ENCODE measurements around the gene GMPS.
"Not testable (repeated sequence)": the region's sequence is repeated elsewhere in the genome, so short reads cannot be mapped to it uniquely, and the experiment has no call there.

GMPS gene

GRCh38 chr3:155870133-155870944, at the start of gene GMPS:
TSS of gene GMPS (plus strand) at chr3:155870650. CDS start at chr3:155870871, 221 bp downstream.
- Mint-ChIP-seq H3K27me3 (no peaks in the 10 kb centered on the region), H3K36me3 (ENCODE audit: insufficient read depth) (peaks cover 2% of the 10 kb centered on the region), H3K4me3 (peak within 1 kb of the TSS; percentile 95), H3K4me1 (peaks cover 24% of the 10 kb centered on the region), H3K9me3 (no peaks in the 10 kb centered on the region), H3K27ac (ENCODE audit: low read depth) (peak within 1 kb of the TSS; percentile 95)
- peak; percentile 89 for ATAC-seq (replicated peaks; ENCODE audit: extremely low read depth, poor library complexity, severe bottlenecking)
- DNase-seq (ENCODE audit: low spot score in 2 of 2), result peak; percentile 94 to 96

- H3K27me3 Mint-ChIP-seq; H3K4me3 Mint-ChIP-seq; H3K4me1 Mint-ChIP-seq; ATAC-seq (replicated peaks; ENCODE audit: extremely low read depth, poor library complexity, severe bottlenecking); H3K27ac Mint-ChIP-seq (ENCODE audit: low read depth); H3K9me3 Mint-ChIP-seq; DNase-seq (ENCODE audit: low spot score in 2 of 2): not testable (repeated sequence)
- H3K36me3 Mint-ChIP-seq (ENCODE audit: insufficient read depth), result peaks cover 25% of the 10 kb centered on the region
Observed at GRCh38 chr3:155828490-155829098, 41.9 kb upstream of the GMPS start.

- peaks cover 17% of the 10 kb centered on the region for H3K36me3 Mint-ChIP-seq (ENCODE audit: insufficient read depth)
- H3K4me1 Mint-ChIP-seq, result peaks cover 7% of the 10 kb centered on the region
- no peak overlapping the region for H3K4me3 Mint-ChIP-seq
- no peaks in the 10 kb centered on the region for H3K9me3 Mint-ChIP-seq
- ATAC-seq (replicated peaks; ENCODE audit: extremely low read depth, poor library complexity, severe bottlenecking) (no peak), DNase-seq (ENCODE audit: low spot score in 2 of 2) (no peak)
- H3K27ac Mint-ChIP-seq (ENCODE audit: low read depth), result no peak overlapping the region
- H3K27me3 Mint-ChIP-seq, result no peaks in the 10 kb centered on the region
Observed at GRCh38 chr3:155835341-155836071, 34.9 kb upstream of the GMPS start.

DNA sequence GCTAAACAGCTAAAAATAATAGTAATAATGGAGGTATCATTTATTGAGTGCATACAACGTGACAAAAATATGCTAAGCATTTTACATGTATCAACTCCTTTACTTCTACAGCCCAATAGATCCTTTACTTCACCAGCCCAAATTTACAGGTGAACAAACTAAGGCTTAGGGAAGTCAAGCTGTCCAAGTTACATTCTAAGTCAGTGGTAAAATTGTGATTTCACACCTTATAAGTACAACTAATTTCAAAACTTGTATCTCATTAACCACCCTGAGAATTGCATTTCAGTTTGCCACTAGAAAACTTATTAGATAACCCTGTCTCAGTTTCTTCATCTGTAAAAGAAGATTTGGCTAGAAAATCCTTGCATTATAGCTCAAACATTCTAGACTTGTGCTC, 26.9 kb upstream of the GMPS start:
- Mint-ChIP-seq H3K4me1 (peaks cover 31% of the 10 kb centered on the region), H3K27me3 (no peaks in the 10 kb centered on the region), H3K9me3 (no peaks in the 10 kb centered on the region), H3K27ac (ENCODE audit: low read depth) (no peak overlapping the region), H3K4me3 (no peak overlapping the region), H3K36me3 (ENCODE audit: insufficient read depth) (peaks cover 8% of the 10 kb centered on the region)
- ATAC-seq (replicated peaks; ENCODE audit: extremely low read depth, poor library complexity, severe bottlenecking), result no peak
- no peak for DNase-seq (ENCODE audit: low spot score in 2 of 2)

GRCh38 chr3:155846119-155846518, 24.3 kb upstream of the GMPS start:
- no peak overlapping the region for H3K27ac Mint-ChIP-seq (ENCODE audit: low read depth)
- H3K27me3 Mint-ChIP-seq, result no peaks in the 10 kb centered on the region
- peaks cover 27% of the 10 kb centered on the region for H3K4me1 Mint-ChIP-seq
- no peak overlapping the region for H3K4me3 Mint-ChIP-seq
- H3K9me3 Mint-ChIP-seq, result no peaks in the 10 kb centered on the region
- DNase-seq (ENCODE audit: low spot score in 2 of 2), result no peak
- ATAC-seq (replicated peaks; ENCODE audit: extremely low read depth, poor library complexity, severe bottlenecking), result no peak
- peaks cover 10% of the 10 kb centered on the region for H3K36me3 Mint-ChIP-seq (ENCODE audit: insufficient read depth)

DNA sequence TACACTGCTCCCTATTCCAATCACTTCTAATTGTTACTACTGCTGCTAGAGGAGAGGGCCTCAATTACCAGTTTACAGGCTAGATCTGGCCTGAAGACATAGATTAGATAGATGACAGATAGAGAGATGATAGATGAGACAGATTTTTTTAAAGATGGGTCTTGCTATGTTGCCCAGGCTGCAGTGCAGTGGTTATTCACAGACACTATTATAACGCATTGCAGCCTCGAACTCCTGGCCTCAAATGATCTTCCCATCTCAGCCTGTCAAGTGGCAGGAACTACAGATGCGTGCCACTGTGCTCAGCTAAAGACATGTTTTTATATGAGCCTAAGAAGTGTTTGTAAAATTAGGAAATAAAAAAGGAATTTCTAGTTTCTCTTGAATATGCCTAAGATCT, 22.5 kb upstream of the GMPS start:
- Mint-ChIP-seq H3K27me3 (no peaks in the 10 kb centered on the region), H3K4me1 (peaks cover 41% of the 10 kb centered on the region), H3K4me3 (peak overlapping the region; percentile 51), H3K27ac (ENCODE audit: low read depth) (no peak overlapping the region), H3K36me3 (ENCODE audit: insufficient read depth) (peaks cover 11% of the 10 kb centered on the region), H3K9me3 (no peaks in the 10 kb centered on the region)
- ATAC-seq (replicated peaks; ENCODE audit: extremely low read depth, poor library complexity, severe bottlenecking), result no peak
- no peak for DNase-seq (ENCODE audit: low spot score in 2 of 2)

DNA sequence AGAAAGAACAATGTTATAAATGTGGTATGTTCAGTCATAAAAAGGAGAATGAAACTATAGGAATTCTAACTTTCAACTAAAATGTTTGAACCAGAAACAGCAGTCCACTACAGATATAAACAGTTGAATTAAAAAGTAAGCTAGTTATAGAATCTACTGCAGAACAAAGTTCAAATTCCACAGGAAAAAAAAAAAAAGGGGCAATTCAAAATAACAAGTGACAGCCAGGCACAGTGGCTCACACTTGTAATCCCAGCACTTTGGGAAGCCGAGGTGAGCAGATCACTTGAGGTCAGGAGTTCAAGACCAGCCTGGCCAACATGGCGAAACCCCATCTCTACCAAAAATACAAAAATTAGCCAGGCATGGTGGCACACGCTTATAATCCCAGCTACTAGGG, 21.0 kb upstream of the GMPS start:
- H3K36me3 Mint-ChIP-seq (ENCODE audit: insufficient read depth), result peaks cover 18% of the 10 kb centered on the region
- H3K9me3 Mint-ChIP-seq; ATAC-seq (replicated peaks; ENCODE audit: extremely low read depth, poor library complexity, severe bottlenecking); H3K27me3 Mint-ChIP-seq; H3K27ac Mint-ChIP-seq (ENCODE audit: low read depth); DNase-seq (ENCODE audit: low spot score in 2 of 2): not testable (repeated sequence)
- H3K4me3 Mint-ChIP-seq, result peak overlapping the region; percentile 45
- H3K4me1 Mint-ChIP-seq, result peaks cover 44% of the 10 kb centered on the region

DNA sequence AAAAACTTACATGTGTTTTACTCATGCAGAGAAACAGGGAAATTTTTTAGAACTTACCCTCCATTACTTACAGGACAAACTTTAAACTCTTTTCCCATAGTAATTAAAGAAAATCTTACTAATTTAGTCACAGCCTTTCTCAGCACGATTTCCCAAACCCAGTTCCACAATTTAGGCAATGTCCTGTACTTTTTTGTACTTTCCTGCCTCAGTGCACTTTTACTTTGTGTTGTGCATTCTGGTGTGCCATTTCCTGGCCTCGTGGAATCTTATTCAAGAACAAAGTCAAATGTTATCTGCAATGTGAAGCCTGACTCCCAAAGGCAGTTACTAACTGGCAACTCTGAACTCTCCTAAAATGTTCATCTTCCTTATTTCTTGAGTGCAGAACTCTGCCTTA, 18.1 kb upstream of the GMPS start:
- H3K9me3 Mint-ChIP-seq, result no peaks in the 10 kb centered on the region
- peaks cover 40% of the 10 kb centered on the region for H3K4me1 Mint-ChIP-seq
- DNase-seq (ENCODE audit: low spot score in 2 of 2), result no peak
- H3K27me3 Mint-ChIP-seq, result no peaks in the 10 kb centered on the region
- H3K36me3 Mint-ChIP-seq (ENCODE audit: insufficient read depth), result peaks cover 22% of the 10 kb centered on the region
- ATAC-seq (replicated peaks; ENCODE audit: extremely low read depth, poor library complexity, severe bottlenecking), result no peak
- H3K27ac Mint-ChIP-seq (ENCODE audit: low read depth), result peak overlapping the region; percentile 99
- peak overlapping the region; percentile 95 for H3K4me3 Mint-ChIP-seq

DNA sequence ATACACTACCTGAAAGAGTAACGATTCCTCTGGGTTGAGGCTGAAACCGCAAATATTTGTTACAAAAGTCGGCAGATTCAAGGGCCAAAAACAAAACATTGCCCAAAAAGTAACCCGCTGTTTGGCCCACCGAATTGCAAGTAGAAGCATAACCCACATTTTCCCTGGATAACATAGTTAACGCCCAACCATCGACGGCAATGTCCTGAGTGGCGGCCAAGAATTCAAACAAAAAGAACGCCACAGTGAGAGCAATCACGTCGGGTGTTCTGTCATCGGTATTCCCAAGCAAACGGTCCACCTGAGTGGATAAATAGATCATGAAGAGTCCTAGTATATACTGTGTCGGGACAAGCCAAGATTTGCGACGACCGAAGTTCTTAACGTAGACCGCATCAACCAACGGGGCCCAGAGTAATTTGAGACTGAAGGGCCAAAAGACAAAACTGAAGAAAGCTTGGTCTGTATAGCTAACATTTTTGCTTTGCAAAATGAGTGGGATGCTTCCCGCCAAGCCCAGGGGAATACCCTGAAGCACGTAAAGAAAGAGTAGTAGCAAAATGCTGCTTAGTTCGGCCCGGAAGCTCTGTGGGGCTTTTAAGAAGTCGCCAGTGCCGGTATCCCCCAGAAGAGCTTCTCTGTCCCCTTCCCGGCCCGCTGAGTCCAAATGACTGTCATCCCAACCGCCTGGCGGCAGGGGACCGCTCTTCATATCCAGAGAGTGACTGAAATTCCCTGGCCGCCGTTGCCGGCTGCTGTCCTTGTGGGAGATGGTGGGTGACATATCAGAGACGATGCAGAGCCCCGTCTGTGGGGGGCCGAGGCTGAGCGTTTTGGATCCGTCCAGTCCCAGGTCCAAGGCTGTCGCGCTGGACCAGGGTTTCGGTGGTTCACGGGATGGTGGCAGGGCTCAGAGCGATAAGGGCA, 17.0 kb upstream of the GMPS start:
- Mint-ChIP-seq H3K36me3 (ENCODE audit: insufficient read depth) (peaks cover 19% of the 10 kb centered on the region), H3K4me1 (peaks cover 34% of the 10 kb centered on the region), H3K27ac (ENCODE audit: low read depth) (peak overlapping the region; percentile 99), H3K4me3 (peak overlapping the region; percentile 95), H3K27me3 (no peaks in the 10 kb centered on the region), H3K9me3 (no peaks in the 10 kb centered on the region)
- ATAC-seq (replicated peaks; ENCODE audit: extremely low read depth, poor library complexity, severe bottlenecking), result peak; percentile 0
- DNase-seq (ENCODE audit: low spot score in 2 of 2), result no peak

GRCh38 chr3:155854141-155854940, 16.1 kb upstream of the GMPS start, which contains the start of gene SLC33A1:
TSS of gene SLC33A1 (minus strand) at chr3:155854427. CDS start at chr3:155853997, 430 bp downstream.
- Mint-ChIP-seq H3K4me1 (peaks cover 34% of the 10 kb centered on the region), H3K27me3 (no peaks in the 10 kb centered on the region), H3K27ac (ENCODE audit: low read depth) (peak within 1 kb of the TSS; percentile 99), H3K36me3 (ENCODE audit: insufficient read depth) (peaks cover 18% of the 10 kb centered on the region), H3K4me3 (peak within 1 kb of the TSS; percentile 95), H3K9me3 (no peaks in the 10 kb centered on the region)
- ATAC-seq (replicated peaks; ENCODE audit: extremely low read depth, poor library complexity, severe bottlenecking) (peak; percentile 91), DNase-seq (ENCODE audit: low spot score in 2 of 2) (peak; percentile 96 to 98)

DNA sequence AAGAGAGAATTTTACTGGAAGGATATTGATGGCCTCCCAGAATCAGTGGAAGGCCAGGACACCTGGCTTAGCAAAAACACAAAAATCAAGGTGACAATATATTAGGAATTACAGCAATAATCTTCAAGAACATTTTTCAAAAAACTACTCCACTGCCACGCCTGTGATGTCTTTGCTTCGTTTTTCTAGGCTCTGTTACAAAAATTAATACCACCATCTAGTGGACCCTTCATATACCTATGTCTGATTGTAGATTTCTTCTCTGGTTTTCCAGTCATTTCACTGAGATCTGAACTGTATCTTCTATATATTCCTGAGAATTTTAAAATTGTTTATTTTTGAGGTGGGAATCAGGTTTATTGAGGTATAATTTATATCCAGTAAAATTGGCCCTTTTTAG, 10.6 kb upstream of the GMPS start:
- H3K27me3 Mint-ChIP-seq, result no peaks in the 10 kb centered on the region
- ATAC-seq (replicated peaks; ENCODE audit: extremely low read depth, poor library complexity, severe bottlenecking) (no peak), DNase-seq (ENCODE audit: low spot score in 2 of 2) (no peak)
- no peaks in the 10 kb centered on the region for H3K9me3 Mint-ChIP-seq
- H3K4me1 Mint-ChIP-seq, result peaks cover 2% of the 10 kb centered on the region
- H3K36me3 Mint-ChIP-seq (ENCODE audit: insufficient read depth), result peaks cover 6% of the 10 kb centered on the region
- no peak overlapping the region for H3K27ac Mint-ChIP-seq (ENCODE audit: low read depth)
- no peak overlapping the region for H3K4me3 Mint-ChIP-seq
